Measurements from ENCODE around the gene ENOX1.

GRCh38 chr13:43492745-43493144 lies 294.0 kb downstream of the ENOX1 start:
- no peak for TF ChIP-seq CTCF (IDR thresholded peaks at IDR 0.05)
- TF ChIP-seq POLR2A (IDR thresholded peaks at IDR 0.05), result no peak
